GM20431 (cell line): ENCODE results near the gene P3H3.
"Not testable (repeated sequence)": the region's sequence is repeated elsewhere in the genome, so short reads cannot be mapped to it uniquely, and the experiment has no call there.

Experiments used
- in situ Hi-C: fragments of 300-500 bp; cut with MseI, MboI; formaldehyde crosslinking; loops from one replicate; pipeline ENCODE4 v1.15.0; 2020; ENCODE audit warnings: low sequenced_read_pairs; ENCODE audit not compliant: unreplicated experiment

The P3H3 gene

GRCh38 chr12:6873094-6874014 lies 45.1 kb downstream of the P3H3 start, which contains the start of gene SPSB2:
Gene SPSB2 (minus strand): TSS chr12:6873303. CDS start chr12:6872901, 402 bp downstream.
- in situ Hi-C loops: no loop called here

DNA sequence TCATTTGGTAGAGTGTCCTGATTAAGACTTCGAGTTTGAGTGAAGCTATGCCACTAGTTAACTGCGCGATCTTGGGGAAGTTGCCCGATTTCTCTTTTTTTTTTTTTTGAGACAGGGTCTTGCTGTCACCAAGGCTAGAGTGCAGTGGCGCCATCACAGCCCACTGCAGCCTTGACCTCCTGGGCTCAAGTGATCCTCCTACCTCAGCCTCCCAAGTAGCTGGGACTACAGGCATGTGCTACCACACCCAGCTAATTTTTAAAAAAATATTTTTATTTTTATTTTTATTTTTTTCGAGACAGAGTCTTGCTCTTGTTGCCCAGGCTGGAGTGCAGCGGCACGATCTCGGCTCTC lies 45.8 kb downstream of the P3H3 start:
- in situ Hi-C loops: not testable (repeated sequence)

DNA sequence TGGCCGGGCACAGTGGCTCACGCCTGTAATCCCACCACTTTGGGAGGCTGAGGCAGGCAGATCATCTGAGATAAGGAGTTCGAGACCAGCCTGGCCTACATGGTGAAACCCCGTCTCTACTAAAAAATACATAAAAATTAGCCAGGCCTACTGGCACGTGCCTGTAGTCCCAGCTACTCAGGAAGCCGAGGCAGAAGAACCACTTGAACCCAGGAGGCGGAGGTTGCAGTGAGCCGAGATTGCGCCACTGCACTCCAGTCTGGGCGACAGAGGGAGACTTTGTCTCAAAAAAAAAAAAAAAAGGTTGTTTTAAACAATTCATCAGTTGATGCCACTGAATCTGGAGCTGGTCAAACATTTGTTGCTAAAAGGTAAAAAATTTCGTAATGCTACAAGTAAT lies 51.6 kb downstream of the P3H3 start:
- in situ Hi-C loops: not testable (repeated sequence)

DNA sequence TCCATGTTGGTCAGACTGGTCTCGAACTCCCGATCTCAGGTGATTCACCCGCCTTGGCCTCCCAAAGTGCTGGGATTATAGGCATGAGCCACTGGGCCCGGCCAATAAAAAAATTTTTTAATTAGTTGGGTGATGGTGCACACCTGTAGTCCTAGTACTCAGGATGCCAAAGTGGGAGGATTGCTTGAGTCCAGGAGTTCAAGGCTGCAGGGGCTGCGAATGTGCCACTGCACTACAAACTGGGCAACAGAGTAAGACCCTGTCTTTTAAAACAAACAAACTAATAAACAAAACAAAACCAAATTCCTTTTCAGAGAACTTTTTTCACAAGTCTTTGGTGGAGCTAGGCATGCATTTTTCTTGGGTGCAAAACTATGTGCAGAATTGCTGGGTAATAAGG lies 55.0 kb downstream of the P3H3 start:
- in situ Hi-C loops: no loop called here

- in situ Hi-C loops: no loop called here
Observed at GRCh38 chr12:6883683-6884082, 55.5 kb downstream of the P3H3 start.

DNA sequence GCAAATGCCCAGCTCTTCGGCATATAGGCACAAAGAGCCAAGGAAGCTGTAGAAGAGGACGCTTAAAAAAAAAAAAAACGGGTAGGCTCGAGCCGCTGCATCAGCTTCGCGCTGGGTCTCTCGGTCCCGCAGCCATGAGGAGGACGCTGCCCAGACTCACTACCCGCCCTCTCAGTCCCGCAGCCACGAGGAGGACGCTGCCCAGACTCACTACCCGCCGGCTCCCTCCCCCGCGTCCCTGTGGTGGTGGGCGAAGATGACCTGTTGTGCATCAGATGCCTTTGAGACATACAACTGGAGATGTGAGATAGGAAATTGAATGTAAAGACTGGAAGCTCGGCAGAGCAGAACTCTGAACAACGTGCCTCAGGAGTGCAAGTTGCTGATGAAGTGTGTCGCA lies 56.3 kb downstream of the P3H3 start:
- in situ Hi-C loops: no loop called here

GRCh38 chr12:6886206-6886999 lies 58.2 kb downstream of the P3H3 start:
- in situ Hi-C loops: not testable (repeated sequence)

DNA sequence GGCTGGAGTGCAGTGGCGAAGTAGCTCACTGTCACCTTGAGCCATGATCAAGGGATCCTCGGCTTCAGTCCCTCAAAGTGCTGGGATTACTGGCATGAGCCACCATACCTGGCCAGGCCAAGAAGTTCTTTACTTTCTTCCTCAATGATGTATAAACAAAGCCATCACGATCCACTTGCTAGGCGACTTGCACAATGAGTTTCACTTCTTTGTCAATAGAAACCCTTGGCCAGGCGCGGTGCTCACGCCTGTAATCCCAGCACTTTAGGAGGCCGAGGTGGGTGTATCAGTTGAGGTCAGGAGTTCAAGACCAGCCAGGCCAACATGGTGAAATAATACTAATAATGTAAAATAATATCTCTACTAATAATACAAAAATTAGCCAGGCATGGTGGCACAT lies 59.3 kb downstream of the P3H3 start:
- in situ Hi-C loops: no loop called here

GRCh38 chr12:6888360-6888759 lies 60.2 kb downstream of the P3H3 start:
- in situ Hi-C loops: no loop called here

DNA sequence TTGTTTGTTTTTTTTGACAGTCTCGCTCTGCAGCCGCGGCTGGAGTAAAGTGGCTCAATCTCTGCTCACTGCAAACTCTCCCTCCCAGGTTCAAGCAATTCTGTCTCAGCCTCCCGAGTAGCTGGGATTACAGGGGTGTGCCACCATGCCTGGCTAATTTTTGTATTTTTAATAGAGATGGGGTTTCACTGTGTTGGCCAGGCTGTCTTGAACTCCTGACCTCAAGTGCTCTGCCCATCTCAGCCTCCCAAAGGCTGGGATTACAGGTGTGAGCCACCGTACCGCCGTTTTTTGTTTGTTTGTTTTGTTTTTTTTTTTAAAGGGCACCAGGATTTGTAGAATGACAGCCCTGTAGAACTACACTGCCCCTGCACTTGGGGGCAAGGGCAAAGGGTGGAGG lies 60.6 kb downstream of the P3H3 start:
- in situ Hi-C loops: not testable (repeated sequence)
